ENCODE measurements around the gene INHBB.

The INHBB gene

DNA sequence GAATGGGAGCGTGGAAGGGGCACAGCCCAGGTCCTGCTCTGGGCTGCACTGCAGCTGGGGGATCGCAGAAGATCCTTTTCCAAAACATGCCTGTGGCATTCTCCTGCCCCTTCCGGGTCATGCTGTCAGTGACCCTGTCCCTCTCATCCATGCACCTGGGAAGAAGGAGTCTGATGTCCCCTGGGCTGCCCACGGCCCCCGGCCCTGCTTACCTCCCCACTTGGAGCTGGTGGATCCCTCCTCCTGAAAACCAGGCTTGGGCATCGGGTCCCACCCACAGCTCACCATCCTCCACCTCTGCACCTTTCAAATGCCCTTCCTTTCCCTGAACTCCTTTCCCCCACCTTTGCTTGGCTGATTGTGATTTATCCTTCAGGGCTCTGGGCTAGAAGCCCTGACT lies 11.8 kb downstream of the INHBB start:
- no peak for DNase-seq (ENCODE audit: low read depth in 3 of 3)

DNA sequence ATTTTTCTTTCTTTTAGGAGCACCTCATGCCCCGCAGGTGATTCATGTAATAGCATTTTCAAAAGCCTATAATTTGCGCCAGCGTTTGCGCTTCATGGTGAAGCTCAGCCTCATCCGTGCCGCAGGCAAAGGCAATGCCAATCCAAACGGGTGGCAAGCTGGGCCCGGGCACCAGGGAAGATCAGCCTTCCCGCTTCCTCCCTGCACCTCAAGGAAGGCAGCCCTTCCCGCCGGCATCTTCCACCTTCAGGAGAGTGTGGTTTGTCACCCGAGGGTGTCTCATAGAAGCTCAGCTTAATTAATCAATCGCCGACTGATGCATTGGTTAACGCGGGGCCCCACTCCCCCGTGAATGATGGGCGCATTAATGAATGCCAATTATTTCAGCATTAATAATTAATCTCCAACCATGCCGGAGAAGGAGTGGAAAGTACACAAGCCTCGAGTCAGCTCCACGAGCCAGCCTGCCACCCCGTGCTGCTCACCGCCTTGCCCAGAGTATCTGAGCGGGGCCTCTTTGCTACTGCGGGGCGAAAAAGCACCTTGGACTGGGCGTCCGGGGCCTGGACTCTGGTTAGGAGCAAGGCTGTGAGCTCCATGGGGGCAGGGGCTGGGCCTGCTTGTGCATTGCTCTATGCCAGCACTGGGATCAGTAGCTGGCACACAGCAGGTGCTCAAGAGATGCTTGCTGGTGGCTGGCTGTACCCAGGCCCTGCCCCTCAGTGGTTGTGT lies 13.0 kb downstream of the INHBB start:
- no peak for DNase-seq (ENCODE audit: low read depth in 3 of 3)

DNA sequence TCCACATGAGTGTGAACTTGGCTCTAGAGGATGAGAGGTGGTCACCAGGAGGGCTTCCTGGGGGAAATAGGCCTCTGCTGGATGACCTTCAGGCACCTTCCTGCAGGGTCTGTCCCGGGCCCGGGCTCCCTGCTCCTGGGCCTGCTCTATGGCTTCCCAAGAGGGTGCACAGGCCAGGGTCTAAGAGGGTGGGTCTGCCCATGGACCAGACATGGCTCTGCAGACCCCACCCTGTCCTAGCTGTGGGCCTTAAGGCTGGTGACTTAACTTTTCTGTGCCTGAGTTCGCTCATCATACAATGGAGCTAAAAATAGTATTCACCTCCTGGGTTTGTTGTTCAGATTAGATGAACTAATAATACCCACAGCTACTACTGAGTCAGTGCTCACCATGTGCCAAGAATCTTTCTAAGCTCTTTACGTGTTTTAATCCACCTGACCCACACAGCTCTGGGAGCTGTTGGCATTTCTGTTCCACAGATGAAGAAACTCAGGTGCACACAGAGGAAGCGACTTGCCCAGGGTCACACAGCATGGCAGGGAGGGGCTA lies 14.4 kb downstream of the INHBB start:
- DNase-seq (ENCODE audit: low read depth in 3 of 3) = no peak

DNA sequence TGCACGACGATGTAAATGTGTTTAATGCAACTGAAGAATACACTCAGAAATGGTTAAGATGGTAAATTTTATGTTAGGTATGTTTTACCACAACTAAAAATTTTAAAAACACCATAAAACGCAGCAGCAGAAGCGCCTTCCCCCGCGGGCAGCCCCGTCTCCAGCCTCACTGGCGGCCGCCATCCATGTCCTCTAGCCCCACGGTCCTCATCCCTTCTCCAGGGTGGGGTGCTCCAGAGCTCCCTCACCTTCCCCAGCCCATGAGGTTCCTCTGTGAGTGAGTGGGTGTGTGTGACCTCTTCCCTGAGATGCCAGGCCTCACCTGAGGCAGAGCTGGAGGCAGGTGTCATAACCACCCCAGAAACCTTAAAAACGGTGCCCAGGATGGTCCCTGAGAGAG lies 17.0 kb downstream of the INHBB start:
- DNase-seq (ENCODE audit: low read depth in 3 of 3) = no peak

DNA sequence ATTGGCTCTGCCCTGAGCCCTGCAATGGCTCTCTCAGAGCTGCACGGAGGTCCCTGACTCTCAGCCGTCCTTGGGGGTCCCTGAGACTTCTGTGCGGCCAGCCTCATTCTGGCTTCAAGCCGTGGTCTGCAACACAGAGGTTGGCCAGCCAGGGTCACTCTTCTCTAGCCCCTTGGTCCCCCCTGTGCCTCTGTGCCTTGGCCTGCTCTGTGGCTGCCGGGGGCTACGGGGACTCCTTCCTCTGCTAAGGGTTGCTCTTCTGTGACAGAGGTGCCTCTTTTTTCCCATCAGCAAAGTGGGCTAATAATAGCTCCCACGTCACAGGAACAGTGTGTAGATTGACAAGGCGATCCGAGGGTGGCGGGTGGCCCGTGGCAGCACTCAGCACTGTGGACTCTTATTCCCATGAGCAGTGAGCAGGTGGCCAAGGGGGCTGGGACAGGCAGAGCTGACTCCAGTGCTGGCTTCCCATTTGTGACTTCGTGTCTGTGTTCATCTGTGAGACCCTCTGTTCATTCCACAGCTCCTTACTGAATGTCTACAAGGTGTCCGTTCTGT lies 19.4 kb downstream of the INHBB start:
- no peak for DNase-seq (ENCODE audit: low read depth in 3 of 3)

DNA sequence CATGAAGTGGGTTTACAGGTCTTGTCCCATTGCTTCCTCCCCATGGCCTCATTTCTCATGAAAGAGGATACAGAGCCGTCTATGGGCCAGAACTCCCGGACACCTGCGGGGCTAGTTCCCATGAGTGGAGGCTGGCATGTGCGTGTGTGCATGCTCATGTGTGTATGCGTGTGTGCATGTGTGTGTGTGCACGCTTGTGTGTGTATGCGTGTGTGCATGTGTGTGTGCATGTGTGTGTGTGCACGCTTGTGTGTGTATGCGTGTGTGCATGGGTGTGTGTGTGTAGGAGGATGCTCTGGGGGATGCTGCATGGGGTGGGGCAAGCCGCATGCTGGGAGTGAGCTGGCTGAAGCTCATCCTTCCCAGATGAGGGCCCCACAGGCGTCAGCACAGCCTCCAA lies 20.8 kb downstream of the INHBB start:
- no peak for DNase-seq (ENCODE audit: low read depth in 3 of 3)

DNA sequence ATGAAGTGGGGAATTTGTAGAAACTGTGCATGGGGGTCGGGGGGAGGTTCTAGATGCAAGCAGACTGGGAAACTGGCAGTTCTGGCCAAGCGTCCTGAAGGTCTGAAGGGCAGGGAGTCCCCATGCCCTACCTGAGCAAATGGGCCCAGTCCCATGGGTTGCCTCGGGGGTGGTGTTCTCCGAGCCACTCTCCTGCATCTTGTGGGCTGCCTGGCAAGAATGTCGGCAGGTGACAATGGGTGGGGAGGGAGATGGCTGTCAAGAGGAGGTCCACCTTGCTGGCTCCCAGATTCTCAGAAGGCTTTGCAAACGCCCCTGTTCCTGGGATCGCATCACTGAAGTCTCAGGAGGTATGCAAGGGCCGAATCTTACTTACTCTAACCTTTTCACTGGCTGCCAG lies 21.3 kb downstream of the INHBB start:
- no peak for DNase-seq (ENCODE audit: low read depth in 3 of 3)

DNA sequence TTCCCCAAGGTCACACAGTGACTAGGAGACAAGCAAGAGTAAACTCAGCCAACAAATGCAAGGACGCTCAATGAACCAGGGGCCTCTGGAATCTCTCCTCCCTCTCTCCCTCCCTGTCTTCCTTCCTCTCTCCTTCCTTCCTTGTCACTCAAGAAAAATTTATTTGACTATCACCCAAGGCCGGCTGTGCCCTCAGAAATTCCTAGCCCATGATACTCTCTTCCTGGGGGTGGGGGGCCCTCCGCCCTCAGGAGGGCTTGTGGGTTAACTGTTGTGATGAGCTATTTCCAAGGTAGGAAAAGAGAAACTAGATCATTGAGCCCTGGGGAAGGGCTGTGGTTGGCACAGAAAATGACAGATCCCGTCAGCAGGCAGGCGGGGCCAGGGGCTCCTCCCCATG lies 21.7 kb downstream of the INHBB start:
- no peak for DNase-seq (ENCODE audit: low read depth in 3 of 3)

DNA sequence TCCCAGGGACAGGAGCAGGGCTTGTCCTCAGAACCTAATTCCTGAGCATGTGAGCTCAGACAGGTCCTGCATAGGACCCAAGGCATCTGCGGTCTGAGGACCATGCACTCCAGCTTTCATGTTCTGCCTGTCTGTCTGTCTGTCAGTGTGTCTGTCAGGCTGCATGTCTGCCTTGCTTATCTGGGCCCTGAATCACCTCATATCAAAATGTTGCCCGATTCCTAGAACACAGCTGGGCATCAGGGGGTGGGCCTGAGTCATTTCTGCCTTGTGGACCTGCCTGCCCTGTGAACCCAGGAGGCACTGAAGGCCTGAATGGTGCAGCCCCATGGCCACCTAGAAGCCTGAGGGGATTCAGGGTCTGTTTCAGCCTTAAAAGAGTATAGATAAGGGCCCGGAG lies 22.1 kb downstream of the INHBB start:
- DNase-seq (ENCODE audit: low read depth in 3 of 3) = no peak

DNA sequence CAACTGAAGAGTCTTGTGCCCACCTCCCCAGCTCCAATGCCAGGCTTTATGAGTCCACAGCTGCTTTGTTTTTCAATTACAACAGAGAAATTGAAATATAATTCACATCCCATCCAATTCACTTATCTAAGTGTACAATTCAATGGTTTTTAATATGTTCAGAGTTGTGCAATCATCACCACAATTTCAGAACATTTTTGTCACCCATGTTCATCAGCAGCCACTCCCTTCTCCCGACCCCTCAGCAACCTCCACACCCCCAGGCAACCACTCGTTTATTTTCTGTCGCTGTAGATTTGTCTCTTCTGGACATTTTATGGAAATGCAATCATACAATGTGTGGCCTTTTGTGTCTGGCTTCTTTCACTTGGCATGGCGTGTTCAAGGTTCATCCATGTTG lies 23.3 kb downstream of the INHBB start:
- no peak for DNase-seq (ENCODE audit: low read depth in 3 of 3)

DNA sequence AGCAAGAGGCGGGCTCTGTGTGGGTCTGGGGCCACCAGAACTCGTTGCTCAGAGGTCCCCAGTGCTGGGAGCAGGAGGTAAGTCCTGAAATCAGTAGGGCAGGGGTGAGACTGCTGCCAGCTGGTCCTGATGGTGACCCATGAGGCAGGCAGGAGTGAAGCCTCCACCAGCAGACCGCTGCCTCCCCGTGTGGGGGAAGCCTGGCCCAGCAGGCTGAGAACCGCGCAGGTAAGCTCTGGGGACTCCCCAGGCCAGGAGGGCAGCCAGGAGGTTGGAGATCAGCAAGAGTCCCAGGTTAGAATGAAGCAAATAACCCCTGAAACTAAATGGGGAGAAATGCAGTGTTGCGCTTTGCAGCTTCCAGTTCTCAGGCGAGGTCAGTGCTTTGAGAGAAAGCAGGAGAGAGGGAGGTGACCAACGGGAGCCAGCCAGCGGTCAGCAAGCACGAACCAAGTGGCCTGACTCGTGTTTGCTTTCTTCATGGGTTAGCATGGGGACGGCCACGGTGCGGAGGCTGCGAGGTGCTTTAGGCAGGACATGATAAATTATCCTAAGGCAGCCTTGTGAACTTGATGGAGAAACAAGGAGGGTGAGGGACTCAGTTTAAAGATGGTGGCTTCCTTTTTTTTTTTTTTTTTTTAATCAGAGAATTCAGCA lies 26.2 kb downstream of the INHBB start:
- DNase-seq (ENCODE audit: low read depth in 3 of 3) = no peak

DNA sequence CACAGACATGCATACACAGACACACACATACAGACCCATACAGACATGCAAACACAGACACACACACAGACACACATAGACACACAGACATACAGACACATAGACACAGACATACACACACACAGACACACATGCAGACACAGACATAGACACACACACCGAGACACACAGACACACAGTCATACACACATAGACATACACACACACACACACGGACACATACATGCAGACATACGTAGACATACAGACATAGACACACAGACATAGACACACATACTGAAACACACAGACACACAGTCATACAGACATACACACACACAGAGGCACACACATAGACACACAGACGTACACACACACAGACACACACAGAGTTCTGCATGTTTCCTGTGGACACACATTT lies 26.9 kb downstream of the INHBB start:
- DNase-seq (ENCODE audit: low read depth in 3 of 3) = no peak

DNA sequence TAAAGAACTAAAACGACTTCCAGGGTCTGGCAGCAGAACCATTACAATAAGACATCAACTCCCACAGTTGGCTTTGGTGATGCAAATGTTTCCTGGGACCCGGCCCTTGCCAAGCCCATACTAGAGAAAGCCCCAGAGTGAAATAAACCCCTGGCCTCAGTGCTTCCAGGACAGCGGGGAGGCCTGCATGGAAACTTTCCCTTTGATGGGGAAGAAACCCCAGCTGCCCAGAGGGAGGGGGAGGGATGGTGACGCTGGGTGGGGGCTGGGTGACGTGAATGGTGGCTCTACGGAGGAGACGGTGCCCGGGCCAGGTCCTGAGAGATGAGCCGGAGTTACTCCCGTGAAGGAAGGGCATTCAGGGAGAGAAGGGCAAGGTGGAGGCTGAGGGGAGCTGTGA lies 27.5 kb downstream of the INHBB start:
- DNase-seq (ENCODE audit: low read depth in 3 of 3) = no peak

DNA sequence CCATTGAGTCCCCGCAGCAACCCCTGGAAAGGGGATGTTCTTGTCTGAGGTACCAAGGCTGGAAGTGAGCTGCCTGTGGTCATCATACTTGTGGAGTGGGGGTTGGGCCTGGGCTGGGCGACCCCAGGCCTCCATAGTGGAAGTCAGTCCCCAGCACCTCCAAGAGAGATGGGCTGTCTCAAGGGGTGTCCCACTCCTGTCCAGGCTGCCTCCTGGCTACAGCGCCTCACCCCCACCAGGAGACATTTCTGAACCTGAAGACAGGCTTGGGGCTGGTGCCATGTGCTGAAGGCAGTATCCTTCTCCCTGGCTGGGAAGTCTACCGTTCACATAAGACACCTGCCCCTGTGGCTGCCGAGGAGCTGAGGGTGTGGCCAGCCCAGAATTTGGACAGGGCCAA lies 28.9 kb downstream of the INHBB start:
- no peak for DNase-seq (ENCODE audit: low read depth in 3 of 3)

DNA sequence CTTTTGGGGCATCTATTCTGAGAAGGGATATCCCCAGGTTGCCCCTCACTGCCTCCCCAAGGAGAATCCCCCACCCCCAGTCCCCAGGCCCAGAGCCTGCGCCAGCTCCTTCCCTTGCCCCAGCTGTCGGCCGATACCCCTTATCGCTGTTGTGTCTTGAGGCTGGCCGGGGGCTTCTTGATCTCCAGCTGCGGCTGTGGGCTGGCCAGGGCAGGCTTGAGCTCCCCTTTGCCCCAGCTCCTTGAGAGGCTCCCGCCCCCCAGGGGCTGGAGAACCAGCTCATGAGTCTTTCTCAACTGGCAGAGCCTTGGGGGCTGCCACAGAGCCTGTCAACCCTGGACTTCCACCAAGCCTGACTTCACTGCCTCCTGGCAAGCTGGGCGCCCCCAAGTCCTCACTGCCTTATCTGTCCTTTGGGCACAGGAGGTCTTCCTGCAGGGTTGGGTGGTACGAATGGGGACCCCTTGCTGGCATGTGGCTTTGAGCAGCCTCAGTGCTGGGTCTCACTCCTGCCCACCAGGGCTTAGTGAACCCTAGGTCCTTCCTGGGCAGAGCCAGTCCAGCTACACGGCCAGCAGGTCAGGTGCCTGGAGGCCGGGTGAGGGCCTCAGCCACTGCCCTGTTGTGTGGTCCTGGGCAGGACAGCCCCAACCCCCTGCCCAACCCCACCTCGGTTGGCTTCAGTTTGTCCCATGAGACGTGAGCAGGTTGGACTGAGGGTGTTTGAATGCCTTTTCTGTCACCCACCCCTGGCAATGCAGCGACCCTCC lies 29.5 kb downstream of the INHBB start:
- no peak for DNase-seq (ENCODE audit: low read depth in 3 of 3)

DNA sequence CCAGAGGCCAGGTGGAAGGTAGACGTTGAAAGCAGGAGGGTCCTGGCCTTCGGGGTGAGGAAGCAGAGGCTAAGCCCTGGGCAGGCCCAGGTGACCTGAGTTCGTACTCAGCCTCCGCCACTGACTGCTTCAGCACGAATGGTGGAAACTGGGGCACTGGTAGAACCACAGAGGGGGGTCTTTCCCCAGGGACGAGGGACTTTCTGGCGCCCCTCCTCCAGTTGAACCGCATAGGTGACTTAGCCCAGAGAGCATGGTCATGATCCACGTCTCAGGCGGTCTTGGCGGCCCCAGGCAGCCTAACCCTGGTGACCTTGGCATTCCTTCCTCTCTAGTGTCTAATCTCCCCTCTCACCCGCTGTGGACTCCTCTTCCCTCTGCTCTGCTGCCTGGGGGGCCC lies 30.2 kb downstream of the INHBB start:
- no peak for DNase-seq (ENCODE audit: low read depth in 3 of 3)

DNA sequence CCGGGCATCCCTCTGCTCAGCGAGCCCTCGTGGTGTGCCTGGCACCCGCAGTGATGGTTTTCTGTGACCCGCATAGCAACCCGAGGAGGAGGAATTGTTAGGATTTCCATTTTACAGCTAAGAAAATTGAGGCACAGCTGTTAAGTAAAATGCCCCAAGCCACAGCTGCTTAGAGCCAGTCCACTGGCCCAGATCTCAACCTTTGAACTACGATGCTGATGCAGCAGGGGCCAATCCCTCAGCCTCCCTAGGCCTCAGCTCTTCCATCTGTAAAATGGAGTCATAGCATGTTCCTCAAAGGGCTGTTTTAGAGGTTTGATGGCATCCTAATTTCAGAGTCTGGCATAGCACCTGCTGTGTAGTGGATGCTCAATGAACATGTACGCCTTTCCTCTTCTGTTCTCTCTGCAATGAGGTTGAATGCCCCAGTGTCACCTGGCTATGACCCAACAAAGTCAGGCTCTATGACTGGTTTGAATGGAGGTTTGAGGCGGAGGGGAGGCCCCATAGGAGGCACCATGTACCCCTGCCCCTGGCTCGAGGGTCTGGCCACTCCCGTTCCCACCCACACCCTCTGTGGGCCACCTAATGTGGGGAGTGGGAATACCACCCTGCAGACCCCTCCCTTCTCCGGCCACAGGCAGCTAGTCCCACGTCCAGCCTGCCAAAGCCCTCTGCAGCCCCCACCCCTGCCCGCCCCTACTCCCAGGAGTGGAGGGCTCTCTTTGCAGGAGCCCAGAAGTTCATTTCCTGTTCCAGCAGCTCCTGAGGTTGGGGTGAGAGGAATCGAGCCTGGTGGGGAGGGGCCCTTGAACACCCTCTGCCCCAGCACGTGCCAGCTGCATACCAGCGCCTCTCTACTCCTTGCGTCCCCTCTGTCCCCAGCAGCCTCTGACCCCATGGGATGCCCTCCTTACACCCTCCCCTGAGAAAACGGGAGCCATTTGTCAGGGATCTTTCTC lies 31.0 kb downstream of the INHBB start:
- DNase-seq (ENCODE audit: low read depth in 3 of 3) = no peak

DNA sequence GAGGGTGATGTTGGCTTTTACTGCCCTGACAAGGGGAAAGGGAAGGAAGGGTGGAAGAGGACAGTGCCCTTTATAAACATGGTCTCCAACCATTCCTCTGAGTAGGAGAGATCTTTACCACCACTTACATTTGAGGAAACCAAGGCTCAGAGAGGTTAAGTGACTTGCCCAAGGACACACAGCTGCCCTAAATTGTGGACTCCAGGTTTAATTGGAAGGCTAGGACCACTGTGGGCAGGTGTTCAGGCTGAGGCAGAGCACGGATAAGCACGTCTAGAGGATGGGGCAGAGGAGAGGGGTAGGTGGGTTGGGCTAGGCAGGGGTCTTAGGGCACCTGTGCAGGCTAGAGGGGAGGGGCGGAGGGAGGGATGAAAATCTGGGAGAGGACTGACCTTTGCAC lies 32.7 kb downstream of the INHBB start:
- no peak for DNase-seq (ENCODE audit: low read depth in 3 of 3)

DNA sequence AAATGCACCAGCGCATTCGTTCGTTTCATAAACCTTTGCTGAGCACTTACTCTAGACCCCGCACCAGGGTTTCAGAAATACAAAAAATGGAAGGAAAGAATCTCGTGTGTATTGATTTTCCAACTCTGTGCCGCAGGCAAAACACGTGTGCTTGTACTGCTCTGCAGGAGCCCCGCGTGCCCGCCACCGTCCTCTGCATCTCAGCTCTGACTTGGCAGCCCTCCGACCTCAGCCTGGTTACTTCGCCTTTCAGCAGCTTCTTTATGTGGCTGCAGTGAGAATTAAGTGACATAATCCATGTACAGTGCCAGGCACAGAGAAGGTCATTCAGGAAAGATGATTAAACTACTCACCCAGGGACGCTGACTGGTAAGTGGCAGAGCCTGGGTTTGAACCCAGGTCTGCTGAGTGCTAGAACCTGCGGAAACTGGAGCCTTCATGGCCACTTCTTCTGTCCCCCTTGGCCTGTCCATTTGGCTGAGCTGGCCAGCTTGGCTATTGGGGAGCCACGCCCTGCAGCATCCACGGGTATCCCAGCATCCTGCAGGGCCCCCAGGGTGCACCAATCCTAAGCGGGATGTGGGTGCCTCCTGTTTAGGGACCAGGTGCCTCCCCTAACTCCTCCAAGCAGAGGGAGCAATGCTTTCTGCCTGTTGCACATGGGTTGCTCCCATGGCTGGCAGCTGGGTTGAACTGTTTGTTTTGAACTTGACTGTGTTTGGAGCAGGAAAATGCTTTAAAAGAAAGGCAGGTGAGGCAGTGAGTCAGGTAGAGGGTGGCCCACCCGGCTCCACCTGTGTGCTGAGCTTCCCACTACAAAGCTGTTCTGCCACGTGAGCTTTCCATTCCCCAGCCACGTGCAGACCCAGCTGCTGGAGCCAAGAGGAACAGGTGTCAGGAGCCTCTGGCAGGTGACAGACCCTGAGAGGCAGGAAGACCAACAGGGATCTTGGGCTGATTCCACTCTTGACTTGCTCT lies 34.3 kb downstream of the INHBB start:
- DNase-seq (ENCODE audit: low read depth in 3 of 3) = no peak

DNA sequence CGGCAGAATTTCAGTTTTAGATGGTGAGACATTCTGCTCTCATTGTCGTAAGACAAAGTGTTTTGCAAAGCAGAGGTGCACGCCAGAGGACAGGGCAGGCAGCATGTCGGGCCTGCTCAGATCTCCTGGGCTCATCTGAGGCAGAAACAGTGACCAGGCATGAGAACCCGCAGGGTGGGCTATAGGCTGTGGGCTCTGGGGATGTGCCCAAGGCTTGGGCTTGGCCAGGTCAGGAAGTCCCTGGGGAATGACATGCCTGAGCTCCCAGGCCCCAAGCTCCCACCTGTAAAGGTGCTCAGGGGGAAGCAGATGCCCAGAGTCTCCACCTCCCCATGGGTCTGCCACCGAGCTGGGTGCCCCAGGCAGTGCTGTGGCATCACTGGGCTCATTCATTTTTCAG lies 35.3 kb downstream of the INHBB start:
- no peak for DNase-seq (ENCODE audit: low read depth in 3 of 3)

Data from stimulated activated CD4-positive, alpha-beta T cell treated with anti-CD3 and anti-CD28 coated beads, TNF-alpha, amount 100 ng/mL, for 4 hours (primary cell).